Body of pancreas (tissue), 4 donors: Measurements from ENCODE around the gene CAPZB. TPM values are rescaled to one million over a fixed set of nuclear protein-coding genes. Genes with fewer than 3 reads are reported as not detected.

Experiments used
- ATAC-seq: fragments of 150-250 bp; one replicate; pipeline ENCODE4 v1.9.1; 2016
- DNase-seq, 4 donors: peaks; one replicate each; pipeline ENCODE4 v3.0.0-alpha.2; 2019
- H3K27ac ChIP-seq, 4 donors: fragments of 200-600 bp; sonication (generic); 1 replicate in 3 of 4; 2 replicates in 1 of 4; pipeline versions ENCODE4 v1.5.1 to v1.6.1; 2016 to 2019; ENCODE audit warnings: mild to moderate bottlenecking in 1 of 4, mixed read lengths in 1 of 4, moderate library complexity in 1 of 4
- H3K27me3 ChIP-seq, 2 donors: fragments of 200-600 bp; sonication (generic); one replicate each; pipeline ENCODE4 v1.6.0; 2016; ENCODE audit warnings: mild to moderate bottlenecking in 1 of 2
- H3K36me3 ChIP-seq, 2 donors: fragments of 200-600 bp; sonication (generic); replicated peaks in 1 of 2; 2 replicates each; pipeline ENCODE4 v1.5.1; 2016; ENCODE audit warnings: low read depth in 2 of 2; ENCODE audit not compliant: insufficient read depth in 1 of 2
- H3K4me1 ChIP-seq: fragments of 200-600 bp; sonication (generic); one replicate; pipeline ENCODE4 v1.6.0; 2016
- H3K4me3 ChIP-seq, 2 donors: fragments of 200-600 bp; sonication (generic); 1 replicate in 1 of 2; 2 replicates in 1 of 2; pipeline ENCODE4 v1.5.1; 2016 to 2019
- H3K9me3 ChIP-seq, 3 donors: fragments of 200-600 bp; sonication (generic); 1 replicate in 2 of 3; 2 replicates in 1 of 3; pipeline ENCODE4 v1.5.1; 2016
- POLR2A ChIP-seq, 3 donors: fragments of 450-650 bp; IDR thresholded peaks; one replicate each; pipeline ENCODE4 v1.6.1; 2016; ENCODE audit warnings: antibody characterized with exemption in 3 of 3, mild to moderate bottlenecking in 2 of 3
- WGBS, 2 donors: methylation state at CpG; one replicate each; pipeline ENCODE4 v1.1.5; 2017; 5-methylcytosine and 5-hydroxymethylcytosine counted together
- intact Hi-C: fragments of 100-400 bp; cut with DNase I; formaldehyde crosslinking; loops from one replicate; pipeline ENCODE4 v1.15.1; 2023
- total RNA-seq, 2 donors: library from RNA; depleted of rRNA; stranded (reverse); fragments of >200 nt; gene quantifications; one replicate each; pipeline ENCODE4 v1.1.0, GENCODE V29; 2016
- TF ChIP-seq, protein P1 (sequence below), 7 experiments: fragments of 450-650 bp in 4 of 7; fragments of 200-600 bp in 3 of 7; sonication (generic) in 3 of 7; IDR thresholded peaks; one replicate each; pipeline ENCODE4 v1.5.1; 2016 to 2019; ENCODE audit warnings: antibody characterized with exemption in 7 of 7

CAPZB gene
- total RNA-seq, 2 donors from 2014 or later = 35.5 to 54.1 TPM

DNA sequence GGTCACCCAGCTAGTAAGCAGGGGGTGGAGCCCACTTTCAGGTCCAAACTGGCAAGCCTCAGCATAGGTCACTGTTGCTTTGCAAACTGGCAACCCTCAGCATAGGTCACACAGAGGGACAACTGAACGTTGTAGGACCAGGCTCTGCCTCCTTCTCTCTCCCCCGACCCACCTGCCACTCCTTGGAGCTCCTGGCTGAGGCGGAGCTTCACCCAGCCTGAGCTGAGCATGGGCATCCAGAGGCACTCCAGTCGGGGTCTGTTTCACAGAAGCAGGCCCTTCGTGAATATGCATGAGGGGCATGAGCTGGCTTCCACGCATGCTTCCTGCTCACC lies 24.2 kb downstream of the CAPZB start:
- DNase-seq = no peak
- peaks cover 32% of the 10 kb centered on the region for H3K4me1 ChIP-seq
- WGBS, 2 donors = 69 to 80% methylated on average over 4 to 6 of the region's 6 CpGs
- TF ChIP-seq, protein P1, sequence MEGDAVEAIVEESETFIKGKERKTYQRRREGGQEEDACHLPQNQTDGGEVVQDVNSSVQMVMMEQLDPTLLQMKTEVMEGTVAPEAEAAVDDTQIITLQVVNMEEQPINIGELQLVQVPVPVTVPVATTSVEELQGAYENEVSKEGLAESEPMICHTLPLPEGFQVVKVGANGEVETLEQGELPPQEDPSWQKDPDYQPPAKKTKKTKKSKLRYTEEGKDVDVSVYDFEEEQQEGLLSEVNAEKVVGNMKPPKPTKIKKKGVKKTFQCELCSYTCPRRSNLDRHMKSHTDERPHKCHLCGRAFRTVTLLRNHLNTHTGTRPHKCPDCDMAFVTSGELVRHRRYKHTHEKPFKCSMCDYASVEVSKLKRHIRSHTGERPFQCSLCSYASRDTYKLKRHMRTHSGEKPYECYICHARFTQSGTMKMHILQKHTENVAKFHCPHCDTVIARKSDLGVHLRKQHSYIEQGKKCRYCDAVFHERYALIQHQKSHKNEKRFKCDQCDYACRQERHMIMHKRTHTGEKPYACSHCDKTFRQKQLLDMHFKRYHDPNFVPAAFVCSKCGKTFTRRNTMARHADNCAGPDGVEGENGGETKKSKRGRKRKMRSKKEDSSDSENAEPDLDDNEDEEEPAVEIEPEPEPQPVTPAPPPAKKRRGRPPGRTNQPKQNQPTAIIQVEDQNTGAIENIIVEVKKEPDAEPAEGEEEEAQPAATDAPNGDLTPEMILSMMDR (IDR thresholded peaks at IDR 0.05) = no peak
- ATAC-seq = peak; percentile 21
- no peaks in the 10 kb centered on the region for H3K9me3 ChIP-seq
- no peak overlapping the region for H3K4me3 ChIP-seq
- intact Hi-C loops = no loop called here
- no peak overlapping the region for H3K27ac ChIP-seq
- H3K27me3 ChIP-seq = no peaks in the 10 kb centered on the region
- H3K36me3 ChIP-seq = no peaks in the 10 kb centered on the region

DNA sequence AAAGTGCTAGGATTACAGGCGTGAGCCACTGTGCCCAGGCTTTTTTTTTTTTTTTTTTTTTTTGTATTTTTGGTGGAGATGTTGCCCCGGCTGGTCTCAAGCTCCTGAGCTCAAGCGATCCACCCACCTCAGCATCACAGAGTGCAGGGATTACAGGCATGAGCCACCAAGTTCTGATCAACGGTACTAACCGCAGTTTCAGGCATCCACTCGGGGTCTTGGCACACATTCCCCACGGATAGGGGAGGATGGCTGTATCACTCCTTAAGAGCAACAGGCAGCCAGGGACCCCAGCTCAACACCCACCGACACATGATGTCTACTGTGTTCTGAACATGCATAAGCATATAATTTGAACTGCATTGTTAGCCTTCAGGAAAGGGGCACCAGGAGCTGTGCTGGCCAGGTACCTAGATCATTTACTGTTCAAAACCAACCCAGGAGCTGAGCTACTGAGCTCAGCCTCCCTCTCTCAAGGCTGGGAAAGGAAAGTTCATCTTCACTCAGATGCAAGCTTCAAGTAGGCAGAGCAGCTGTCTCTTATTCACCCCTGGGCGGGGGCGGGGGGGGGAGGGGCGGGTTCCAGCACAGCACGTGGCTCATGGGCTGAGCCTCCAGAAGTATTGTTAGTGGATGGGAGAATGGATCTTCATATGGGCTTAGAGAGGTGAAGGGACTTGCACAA lies 24.7 kb downstream of the CAPZB start:
- Histone ChIP-seq H3K4me3 (no peak overlapping the region), H3K9me3 (no peaks in the 10 kb centered on the region), H3K4me1 (peaks cover 34% of the 10 kb centered on the region), H3K36me3 (no peaks in the 10 kb centered on the region), H3K27ac (no peak overlapping the region), H3K27me3 (no peaks in the 10 kb centered on the region)
- no peak for DNase-seq
- TF ChIP-seq, protein P1 (IDR thresholded peaks at IDR 0.05) = no peak
- TF ChIP-seq POLR2A (IDR thresholded peaks at IDR 0.05) = no peak
- 87 to 93% methylated on average over 6 to 12 of the region's 12 CpGs for WGBS, 2 donors
- no peak for ATAC-seq
- intact Hi-C loops = no loop called here

DNA sequence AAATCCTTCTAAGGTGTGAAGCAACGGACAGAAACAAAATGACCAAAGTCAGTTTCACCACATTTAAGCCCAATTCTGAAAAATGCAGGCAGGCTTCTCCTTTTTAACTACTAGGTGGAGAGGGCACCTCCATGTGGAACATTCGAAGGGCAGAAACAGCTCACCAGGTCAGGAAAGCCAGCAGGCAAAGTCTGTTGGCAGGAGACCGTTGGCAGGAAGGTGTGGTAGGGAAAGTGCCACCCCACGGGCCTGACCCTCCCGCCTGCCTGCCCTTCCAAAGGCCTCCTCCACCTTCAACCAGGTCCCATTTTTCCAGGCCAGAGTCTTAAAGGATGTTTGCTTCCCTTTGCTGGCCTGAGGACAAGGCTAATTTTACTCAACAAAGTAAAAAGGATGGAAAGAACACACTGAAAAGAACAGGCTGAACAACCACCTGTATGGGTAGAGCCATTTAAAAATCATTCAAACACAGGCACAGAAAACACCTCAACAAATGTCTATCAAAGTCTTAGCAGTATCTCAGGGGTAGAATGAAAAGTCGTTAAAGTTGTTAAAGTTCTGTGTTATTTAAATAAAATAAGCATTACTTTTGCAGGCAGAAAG lies 26.4 kb downstream of the CAPZB start:
- no peak overlapping the region for H3K4me3 ChIP-seq
- no peaks in the 10 kb centered on the region for H3K36me3 ChIP-seq
- intact Hi-C loops = no loop called here
- peak in 1 of 4 donors; percentile 38 for DNase-seq
- H3K27me3 ChIP-seq = no peaks in the 10 kb centered on the region
- H3K27ac ChIP-seq = no peak overlapping the region
- no peaks in the 10 kb centered on the region for H3K9me3 ChIP-seq
- peaks cover 41% of the 10 kb centered on the region for H3K4me1 ChIP-seq
- ATAC-seq = no peak
- TF ChIP-seq, protein P1 (IDR thresholded peaks at IDR 0.05) = no peak
- TF ChIP-seq POLR2A (IDR thresholded peaks at IDR 0.05) = no peak
- WGBS, 2 donors = 33 to 42% methylated on average over 6 of the region's 6 CpGs

DNA sequence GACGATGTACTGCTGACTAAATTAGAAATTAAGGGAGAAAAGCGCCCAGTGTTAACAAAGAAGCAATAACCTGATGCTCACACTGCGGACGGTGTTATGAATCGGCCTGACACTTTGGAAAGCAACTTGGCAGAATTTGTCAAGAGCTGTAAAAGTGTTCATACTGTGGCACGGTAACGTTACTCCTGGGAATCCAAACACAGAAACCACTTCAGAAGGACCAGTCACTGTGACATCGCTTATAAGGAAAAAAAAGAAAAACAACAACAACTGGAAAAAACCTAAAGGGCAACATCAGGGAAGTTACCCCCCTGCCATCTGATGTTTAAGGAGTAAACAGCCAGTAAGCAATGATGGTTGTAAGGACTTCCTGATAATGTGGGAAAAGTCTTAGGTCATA lies 27.7 kb downstream of the CAPZB start:
- intact Hi-C loops = no loop called here
- Histone ChIP-seq H3K4me1 (peaks cover 40% of the 10 kb centered on the region), H3K4me3 (no peak overlapping the region), H3K9me3 (no peaks in the 10 kb centered on the region), H3K27me3 (no peaks in the 10 kb centered on the region), H3K27ac (no peak overlapping the region), H3K36me3 (no peaks in the 10 kb centered on the region)
- 87 to 92% methylated on average over 8 of the region's 8 CpGs for WGBS, 2 donors
- ATAC-seq (no peak), DNase-seq (no peak)
- no peak for TF ChIP-seq POLR2A (IDR thresholded peaks at IDR 0.05)
- TF ChIP-seq, protein P1 (IDR thresholded peaks at IDR 0.05) = no peak

DNA sequence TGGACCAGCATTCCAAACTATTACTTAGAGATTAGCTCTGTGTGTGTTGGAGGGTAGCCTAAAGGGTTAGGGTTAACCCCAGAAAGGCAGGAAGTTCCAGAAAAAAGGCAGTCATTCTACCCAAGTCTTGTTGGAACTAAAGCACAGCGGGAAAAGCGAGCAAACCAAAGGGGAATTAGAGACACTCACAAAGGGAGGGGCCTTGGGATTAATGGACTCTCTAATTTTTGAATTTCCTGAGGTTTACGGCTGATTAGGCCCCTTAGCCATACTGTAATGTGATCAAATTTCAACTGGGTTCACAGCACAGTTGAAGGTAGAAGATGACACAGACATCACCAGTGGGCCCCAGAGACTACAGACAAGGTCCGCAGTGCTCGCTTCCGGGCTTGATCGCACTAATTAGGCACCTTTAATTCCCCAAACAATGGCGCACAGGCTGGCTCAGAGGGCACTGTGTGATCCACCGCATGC lies 28.3 kb downstream of the CAPZB start:
- H3K4me3 ChIP-seq = no peak overlapping the region
- ATAC-seq = no peak
- TF ChIP-seq POLR2A (IDR thresholded peaks at IDR 0.05) = no peak
- TF ChIP-seq, protein P1 (IDR thresholded peaks at IDR 0.05) = no peak
- WGBS, 2 donors = 81 to 92% methylated on average over 9 of the region's 9 CpGs
- H3K27me3 ChIP-seq = no peaks in the 10 kb centered on the region
- intact Hi-C loops = no loop called here
- no peak overlapping the region for H3K27ac ChIP-seq
- no peaks in the 10 kb centered on the region for H3K36me3 ChIP-seq
- DNase-seq = no peak
- H3K9me3 ChIP-seq = no peaks in the 10 kb centered on the region
- H3K4me1 ChIP-seq = peaks cover 40% of the 10 kb centered on the region
